Measurements from ENCODE around the gene RSAD2.
"Not testable (repeated sequence)": the region's sequence is repeated elsewhere in the genome, so short reads cannot be mapped to it uniquely, and the experiment has no call there.

Gene RSAD2

DNA sequence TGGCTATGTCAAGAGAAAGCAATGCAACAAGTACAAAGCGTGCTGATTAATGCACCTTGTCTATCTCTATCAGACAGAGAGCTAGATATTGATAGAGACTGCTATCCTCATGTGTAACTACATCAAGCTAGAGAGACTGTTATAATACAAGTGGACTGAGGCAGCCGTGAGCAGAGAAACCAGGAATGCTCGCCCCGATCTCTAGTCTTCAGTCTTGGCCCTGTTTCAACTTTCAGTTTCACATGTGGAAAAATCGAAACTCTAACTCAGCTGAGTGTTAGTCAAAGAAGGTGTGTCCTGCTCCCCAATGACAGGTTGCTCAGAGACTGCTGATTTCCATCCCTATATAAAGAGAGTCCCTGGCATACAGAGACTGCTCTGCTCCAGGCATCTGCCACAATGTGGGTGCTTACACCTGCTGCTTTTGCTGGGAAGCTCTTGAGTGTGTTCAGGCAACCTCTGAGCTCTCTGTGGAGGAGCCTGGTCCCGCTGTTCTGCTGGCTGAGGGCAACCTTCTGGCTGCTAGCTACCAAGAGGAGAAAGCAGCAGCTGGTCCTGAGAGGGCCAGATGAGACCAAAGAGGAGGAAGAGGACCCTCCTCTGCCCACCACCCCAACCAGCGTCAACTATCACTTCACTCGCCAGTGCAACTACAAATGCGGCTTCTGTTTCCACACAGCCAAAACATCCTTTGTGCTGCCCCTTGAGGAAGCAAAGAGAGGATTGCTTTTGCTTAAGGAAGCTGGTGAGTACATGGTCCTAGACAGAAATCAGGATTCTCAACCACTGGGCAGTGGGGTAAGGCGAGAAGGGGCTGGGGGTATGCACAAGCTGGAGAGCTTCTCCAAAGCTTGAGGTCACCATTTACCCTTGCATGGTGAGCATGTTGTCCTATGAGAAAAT lies at the start of gene RSAD2:
TSS of gene RSAD2 (plus strand) at position 376 of the 903 bp plus-strand sequence. CDS start at position 400, 24 bp downstream.
- no peak for DNase-seq

GRCh38 chr2:6828299-6828584 lies 49.3 kb upstream of the RSAD2 start:
- DNase-seq = no peak

GRCh38 chr2:6831229-6831628 lies 46.3 kb upstream of the RSAD2 start:
- DNase-seq = no peak

DNA sequence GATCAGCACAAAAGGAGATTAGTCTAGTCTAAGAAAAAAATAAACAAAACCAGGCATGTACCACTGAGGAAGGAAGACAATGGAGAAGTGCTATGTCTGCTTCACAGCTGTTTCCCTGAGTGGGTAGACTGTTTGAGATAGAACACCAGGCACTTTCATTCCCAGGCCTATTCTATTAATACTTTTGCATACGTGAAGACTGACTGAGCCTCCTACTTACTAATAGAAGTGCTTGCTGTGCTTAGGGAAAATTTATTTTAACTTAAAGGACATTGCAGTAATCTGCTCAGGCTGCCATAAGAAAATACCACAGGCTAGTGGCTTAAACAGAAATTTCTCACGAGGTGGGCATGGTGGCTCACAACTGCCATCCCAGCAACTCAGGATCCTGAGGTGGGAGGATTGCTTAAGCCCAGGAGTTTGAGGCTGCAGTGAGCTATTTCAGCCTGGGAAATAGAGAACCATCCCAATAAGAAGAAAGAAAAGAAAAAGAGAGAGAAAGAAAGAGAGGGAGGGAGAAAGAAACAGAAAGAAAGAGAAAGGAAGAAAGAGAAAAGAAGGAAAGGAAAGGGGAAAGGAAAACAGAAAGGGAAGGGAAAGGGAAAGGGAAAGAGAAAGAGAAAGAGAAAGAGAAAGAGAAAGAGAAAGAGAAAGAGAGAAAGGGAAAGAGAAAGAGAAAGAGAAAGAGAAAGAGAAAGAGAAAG lies 44.8 kb upstream of the RSAD2 start:
- DNase-seq = no peak

DNA sequence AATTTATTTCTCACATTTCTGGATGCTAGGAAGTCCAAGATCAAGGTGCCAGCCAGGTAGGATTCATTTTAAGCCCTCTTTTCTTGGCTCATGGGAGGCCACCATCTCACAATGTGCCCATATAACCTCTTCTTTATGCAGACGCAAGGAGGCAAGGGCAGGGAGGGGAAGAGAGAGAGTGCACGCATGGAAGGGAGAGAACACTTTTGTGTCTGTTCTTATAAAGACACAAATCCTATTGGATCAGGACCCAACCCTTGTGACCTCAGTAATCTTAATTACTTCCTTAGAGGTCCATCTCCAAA lies 44.3 kb upstream of the RSAD2 start:
- no peak for DNase-seq

GRCh38 chr2:6834163-6834562 lies 43.4 kb upstream of the RSAD2 start:
- DNase-seq = no peak

DNA sequence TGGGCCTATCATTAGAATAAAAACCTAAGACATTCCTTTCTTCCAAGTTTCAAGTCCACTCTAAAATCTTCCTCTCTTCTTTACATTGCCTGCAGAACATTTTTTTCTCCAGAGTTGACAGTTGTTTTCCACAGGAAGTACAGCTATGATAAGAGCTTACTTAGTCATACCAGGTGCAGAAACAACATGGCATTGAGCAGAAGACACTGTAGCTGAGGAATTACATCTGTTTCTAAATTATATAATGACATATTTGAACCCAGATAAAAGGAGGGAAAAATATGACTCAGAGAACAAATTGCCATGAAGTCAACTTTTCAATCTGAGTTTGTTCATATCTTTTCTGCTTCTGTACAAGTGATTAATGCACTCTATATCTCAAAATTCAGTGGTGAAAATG lies 42.1 kb upstream of the RSAD2 start:
- no peak for DNase-seq

DNA sequence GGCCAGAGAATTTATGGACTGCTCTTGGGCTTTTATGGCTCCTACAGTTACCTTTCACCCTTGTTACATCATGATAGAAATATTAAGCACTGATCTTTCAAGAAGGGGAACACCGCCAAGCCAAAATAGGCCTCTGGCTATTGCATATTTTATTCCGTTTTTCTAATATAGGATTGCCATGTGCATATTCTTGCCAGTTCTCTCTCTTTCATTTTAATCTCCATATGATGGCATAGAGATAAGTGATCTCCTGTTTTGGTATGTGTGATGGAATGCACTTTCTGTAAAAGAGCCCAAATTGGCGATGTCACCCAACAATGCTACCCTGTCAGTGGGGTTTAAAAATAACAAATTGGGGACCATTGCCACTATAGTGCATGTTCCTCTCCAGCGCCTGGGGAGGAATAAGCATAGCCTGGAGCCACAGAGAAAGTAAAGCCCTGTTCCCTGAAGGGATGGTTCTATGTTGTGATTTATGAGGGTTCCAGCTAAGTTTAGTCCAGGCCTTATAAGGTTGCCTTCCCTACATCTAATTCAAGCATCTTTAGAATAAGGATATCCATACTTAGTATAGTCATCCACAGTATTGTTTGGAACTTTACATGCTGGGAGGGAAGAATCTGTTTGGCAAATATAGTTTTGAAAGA lies 38.8 kb upstream of the RSAD2 start:
- no peak for DNase-seq

GRCh38 chr2:6841537-6842287 lies 35.9 kb upstream of the RSAD2 start:
- DNase-seq = no peak

DNA sequence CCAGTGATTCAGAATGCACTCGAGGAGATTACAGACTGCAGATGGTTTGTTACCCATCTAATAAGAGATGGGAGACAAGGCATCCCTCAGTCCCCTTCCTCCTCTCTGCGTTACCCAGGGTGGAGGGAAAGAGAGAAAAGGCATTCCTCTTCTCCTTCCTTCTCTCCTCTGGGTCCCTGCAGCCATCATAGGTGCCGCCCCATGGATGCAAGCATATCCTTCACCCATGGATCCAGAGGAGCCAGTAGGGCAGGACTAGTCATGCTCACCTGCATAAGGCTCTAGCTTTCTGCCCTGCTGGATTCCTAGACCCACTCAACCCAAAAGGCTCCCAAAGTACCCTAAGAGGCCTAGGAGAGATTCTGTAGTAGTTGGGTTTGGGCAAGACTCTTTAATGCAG lies 32.3 kb upstream of the RSAD2 start:
- no peak for DNase-seq

- DNase-seq = no peak
These were observed 31.7 kb upstream of the RSAD2 start for GRCh38 chr2:6845903-6846302.

- DNase-seq = no peak
These were observed 31.0 kb upstream of the RSAD2 start for GRCh38 chr2:6846540-6846939.

DNA sequence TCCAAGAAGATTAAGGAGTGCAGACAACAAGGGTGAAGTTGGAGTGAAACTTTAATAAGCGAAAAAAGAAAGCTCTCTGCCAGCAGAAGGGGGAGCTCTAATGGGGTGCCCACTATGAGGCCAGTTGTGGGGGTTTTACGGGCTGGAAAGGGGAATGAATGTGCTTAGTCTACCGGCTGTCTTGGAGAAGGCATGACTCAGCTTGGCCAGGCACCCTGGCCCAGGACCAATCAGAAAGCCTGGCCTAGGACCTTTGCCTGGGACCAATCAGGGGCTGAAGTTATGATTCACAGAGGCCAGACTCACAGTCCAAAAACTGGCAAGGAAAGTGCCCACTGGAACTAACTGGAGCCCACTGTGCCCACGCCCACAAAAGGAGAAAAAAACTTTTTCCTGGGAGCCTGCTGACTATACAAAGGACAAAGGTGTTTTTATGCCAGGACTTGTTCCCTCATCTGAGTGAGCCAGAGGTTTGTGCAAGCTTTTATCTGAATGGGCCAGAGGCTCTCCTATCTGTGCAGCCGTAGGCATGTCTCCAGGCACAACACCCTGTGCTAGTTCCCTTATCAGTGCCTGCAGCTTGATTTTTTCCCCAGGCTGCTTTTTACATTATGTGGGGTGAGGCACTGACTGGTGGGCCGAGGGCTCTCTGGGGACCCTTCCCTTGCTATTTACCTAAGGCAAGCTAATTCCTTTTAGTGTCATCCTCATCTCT lies 30.5 kb upstream of the RSAD2 start:
- DNase-seq = no peak

GRCh38 chr2:6852195-6852594 lies 25.4 kb upstream of the RSAD2 start:
- DNase-seq = no peak

DNA sequence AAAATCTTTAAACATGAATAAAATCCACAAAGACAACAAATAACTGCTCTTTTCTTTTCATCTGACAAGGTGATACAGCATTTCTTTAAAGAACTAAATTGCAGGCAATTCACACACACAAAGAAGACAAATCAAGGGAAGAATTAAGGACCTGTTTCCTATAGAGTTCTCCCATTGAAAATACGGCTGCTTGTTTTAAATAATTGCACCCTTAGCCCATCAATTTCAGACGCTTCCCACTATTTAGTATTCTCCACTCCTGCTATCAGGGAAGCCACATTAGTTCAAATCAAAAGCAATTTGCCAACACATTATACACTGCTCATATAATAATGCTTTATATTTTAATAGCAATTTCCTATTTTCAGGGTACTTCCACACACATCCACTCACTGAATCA lies 23.2 kb upstream of the RSAD2 start:
- DNase-seq = peak; percentile 29

GRCh38 chr2:6855860-6856547 lies 21.6 kb upstream of the RSAD2 start:
- no peak for DNase-seq

DNA sequence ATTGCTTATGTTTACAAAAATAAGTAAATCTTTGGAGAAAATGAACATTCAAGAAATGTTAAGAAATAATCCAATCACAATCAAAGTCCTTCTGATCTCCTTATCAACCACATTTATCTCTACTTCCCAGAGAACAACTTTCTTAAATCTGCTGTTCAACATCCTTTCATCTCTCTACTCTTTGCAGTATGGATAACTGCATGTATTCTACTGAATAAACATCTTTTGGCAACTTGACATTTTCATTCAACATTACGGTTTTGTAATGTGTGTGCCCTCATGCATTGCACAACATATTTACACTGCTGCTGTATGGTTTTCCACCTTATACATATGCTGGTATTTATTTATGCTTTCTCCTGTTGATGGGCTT lies 21.0 kb upstream of the RSAD2 start:
- DNase-seq = no peak

- not testable (repeated sequence) for DNase-seq
These were observed 19.0 kb upstream of the RSAD2 start for GRCh38 chr2:6858466-6859027.

DNA sequence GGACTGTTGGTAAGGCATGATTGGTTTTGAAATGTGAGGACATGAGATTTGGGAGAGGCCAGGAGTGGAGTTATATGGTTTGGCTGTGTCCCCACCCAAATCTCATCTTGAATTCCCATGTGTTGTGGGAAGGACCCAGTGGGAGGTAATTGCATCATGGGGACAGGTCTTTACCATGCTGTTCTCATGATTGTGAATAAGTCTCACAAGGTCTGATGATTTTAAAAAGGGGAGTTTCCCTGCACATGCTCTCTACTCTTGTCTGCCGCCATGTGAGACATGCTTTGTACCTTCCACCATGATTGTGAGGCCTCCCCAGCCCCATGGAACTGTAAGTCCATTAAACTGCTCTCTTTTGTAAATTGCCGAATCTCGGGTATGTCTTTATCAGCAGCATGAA lies 17.3 kb upstream of the RSAD2 start:
- DNase-seq = no peak

- DNase-seq = no peak
These were observed 13.8 kb upstream of the RSAD2 start for GRCh38 chr2:6863792-6864191.

DNA sequence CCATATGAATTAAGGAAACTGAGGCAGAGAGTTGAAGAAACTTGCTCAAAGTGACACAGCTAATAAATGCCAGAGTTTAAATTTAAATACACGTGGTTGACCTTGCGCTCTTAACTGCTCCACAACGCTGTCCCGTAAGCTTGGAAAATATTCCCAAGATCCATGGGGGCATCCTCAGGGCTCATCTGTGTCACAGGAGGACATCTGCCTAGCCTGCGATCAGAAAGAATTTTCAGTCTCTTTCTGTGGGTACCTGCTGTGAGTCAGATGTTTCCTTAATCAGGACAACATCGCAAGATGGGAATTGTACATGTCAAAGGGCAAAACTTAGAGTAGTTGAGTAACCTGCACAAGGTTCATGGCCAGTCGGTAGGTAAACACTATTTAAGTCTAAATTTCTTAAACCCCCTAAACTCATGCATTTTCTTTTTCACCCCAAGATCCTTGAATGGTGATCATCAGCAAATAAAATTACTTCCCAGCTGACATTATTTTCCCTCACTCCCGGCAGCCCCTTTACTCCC lies 13.3 kb upstream of the RSAD2 start:
- no peak for DNase-seq

DNA sequence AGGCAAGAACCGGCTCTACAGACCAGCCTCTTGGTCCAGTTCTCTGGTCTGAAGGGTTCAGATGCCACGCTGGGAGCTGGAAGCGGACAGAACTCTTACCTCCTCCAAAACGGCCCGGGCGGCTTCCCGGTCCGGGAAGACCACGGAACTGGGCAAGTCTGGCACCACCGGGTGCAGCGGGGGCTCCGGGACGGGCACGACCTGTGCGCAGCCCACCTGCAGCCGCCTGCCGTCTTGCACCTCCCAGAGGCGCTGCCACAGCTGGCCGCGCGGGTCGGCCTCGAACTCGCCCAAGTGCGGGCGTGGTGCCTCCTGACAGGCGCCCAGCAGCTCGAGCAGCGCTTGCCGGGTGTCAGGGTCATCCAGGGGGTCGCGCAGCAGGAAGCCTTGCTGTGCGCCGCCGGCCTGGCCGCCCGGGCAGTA lies 12.6 kb upstream of the RSAD2 start:
- no peak for DNase-seq
